Mesenteric fat pad (tissue), 1 donor: Measurements from ENCODE around the gene GMDS. TPM values are rescaled to one million over a fixed set of nuclear protein-coding genes. Genes with fewer than 3 reads are reported as not detected.
"Not testable (repeated sequence)": the region's sequence is repeated elsewhere in the genome, so short reads cannot be mapped to it uniquely, and the experiment has no call there.

ENCODE experiments used
- DNase-seq: peaks from one replicate; pipeline ENCODE4 v3.0.0-alpha.2; 2020; ENCODE audit warnings: low spot score
- total RNA-seq: library from RNA; stranded (reverse); fragmentation: NEBNext Ultra II Directional; extraction: Animal tissue kit (Norgen Biotek cat#: 25700); gene quantifications from one replicate; pipeline ENCODE4 v1.2.1, GENCODE V29; 2021
- donor health status: DM: yes; HTN: yes; CAD: no.

Gene GMDS
- total RNA-seq, 1 donor from 2014 or later = 10.3 TPM

- no peak for DNase-seq
These were observed 376.1 kb downstream of the GMDS start for GRCh38 chr6:1869308-1869707.

GRCh38 chr6:1868561-1869261 lies 376.7 kb downstream of the GMDS start:
- DNase-seq = no peak

GRCh38 chr6:1867197-1867596 lies 378.2 kb downstream of the GMDS start:
- DNase-seq = no peak

- no peak for DNase-seq
These were observed 379.8 kb downstream of the GMDS start for GRCh38 chr6:1865585-1865984.

GRCh38 chr6:1864496-1864895 lies 380.9 kb downstream of the GMDS start:
- no peak for DNase-seq

- no peak for DNase-seq
These were observed 383.0 kb downstream of the GMDS start for GRCh38 chr6:1862411-1862810.

GRCh38 chr6:1860756-1861348 lies 384.6 kb downstream of the GMDS start:
- no peak for DNase-seq

- no peak for DNase-seq
These were observed 386.5 kb downstream of the GMDS start for GRCh38 chr6:1858859-1859258.

GRCh38 chr6:1858196-1858595 lies 387.2 kb downstream of the GMDS start:
- DNase-seq = no peak

GRCh38 chr6:1856381-1856780 lies 389.0 kb downstream of the GMDS start:
- DNase-seq = no peak

GRCh38 chr6:1855890-1856289 lies 389.5 kb downstream of the GMDS start:
- DNase-seq = no peak

- DNase-seq = no peak
These were observed 391.1 kb downstream of the GMDS start for GRCh38 chr6:1854296-1854695.

GRCh38 chr6:1853761-1854160 lies 391.6 kb downstream of the GMDS start:
- no peak for DNase-seq

GRCh38 chr6:1851681-1852456 lies 393.5 kb downstream of the GMDS start:
- DNase-seq = no peak

GRCh38 chr6:1850840-1851157 lies 394.6 kb downstream of the GMDS start:
- no peak for DNase-seq

- DNase-seq = no peak
These were observed 395.1 kb downstream of the GMDS start for GRCh38 chr6:1850121-1850839.

- no peak for DNase-seq
These were observed 395.7 kb downstream of the GMDS start for GRCh38 chr6:1849691-1850090.

GRCh38 chr6:1848752-1849151 lies 396.7 kb downstream of the GMDS start:
- DNase-seq = no peak

GRCh38 chr6:1846611-1847010 lies 398.8 kb downstream of the GMDS start:
- no peak for DNase-seq

- not testable (repeated sequence) for DNase-seq
These were observed 399.9 kb downstream of the GMDS start for GRCh38 chr6:1845543-1845942.

- DNase-seq = no peak
These were observed 403.1 kb downstream of the GMDS start for GRCh38 chr6:1842334-1842733.

GRCh38 chr6:1841136-1841535 lies 404.3 kb downstream of the GMDS start:
- DNase-seq = no peak
